ENCODE data around the gene MUC5AC.
"Not testable (repeated sequence)": the region's sequence is repeated elsewhere in the genome, so short reads cannot be mapped to it uniquely, and the experiment has no call there.

The MUC5AC gene

GRCh38 chr11:1239596-1240205 is 81.9 kb downstream of the MUC5AC start:
- no peak for DNase-seq

GRCh38 chr11:1240771-1241170 is 83.0 kb downstream of the MUC5AC start:
- no peak for DNase-seq

- no peak for DNase-seq
These were observed 84.0 kb downstream of the MUC5AC start for GRCh38 chr11:1241706-1242105.

GRCh38 chr11:1242289-1242688 is 84.5 kb downstream of the MUC5AC start:
- no peak for DNase-seq

- DNase-seq: not testable (repeated sequence)
These were observed 85.0 kb downstream of the MUC5AC start for GRCh38 chr11:1242751-1243150.

- not testable (repeated sequence) for DNase-seq
These were observed 85.8 kb downstream of the MUC5AC start for GRCh38 chr11:1243521-1243920.

- DNase-seq: not testable (repeated sequence)
These were observed 86.8 kb downstream of the MUC5AC start for GRCh38 chr11:1244557-1244956.

- DNase-seq: not testable (repeated sequence)
These were observed 88.0 kb downstream of the MUC5AC start for GRCh38 chr11:1245717-1246116.

- DNase-seq: not testable (repeated sequence)
These were observed 88.5 kb downstream of the MUC5AC start for GRCh38 chr11:1246301-1246700.

- DNase-seq: not testable (repeated sequence)
These were observed 89.3 kb downstream of the MUC5AC start for GRCh38 chr11:1247026-1247425.

GRCh38 chr11:1248951-1249350 is 91.2 kb downstream of the MUC5AC start:
- not testable (repeated sequence) for DNase-seq

- not testable (repeated sequence) for DNase-seq
These were observed 92.7 kb downstream of the MUC5AC start for GRCh38 chr11:1250411-1250810.

All from cerebellar nuclear complex (tissue), 1 donor.